ENCODE measurements around the gene ZBTB7B.

The ZBTB7B gene

GRCh38 chr1:155002464-155003226 is at the start of gene ZBTB7B:
ZBTB7B (plus strand) TSS chr1:155002802; CDS start chr1:155014661, 11,859 bp downstream.
- DNase-seq (ENCODE audit: low read depth in 2 of 2) = no peak

- no peak for DNase-seq (ENCODE audit: low read depth in 2 of 2)
These were observed 49.0 kb upstream of the ZBTB7B start for GRCh38 chr1:154953611-154954038.

GRCh38 chr1:154954541-154954940 is 48.1 kb upstream of the ZBTB7B start:
- no peak for DNase-seq (ENCODE audit: low read depth in 2 of 2)

- peak; percentile 74 to 80 for DNase-seq (ENCODE audit: low read depth in 2 of 2)
These were observed 47.4 kb upstream of the ZBTB7B start for GRCh38 chr1:154955039-154955717.

GRCh38 chr1:154955718-154956543 is 46.7 kb upstream of the ZBTB7B start, which contains the start of gene PBXIP1:
PBXIP1 (minus strand) TSS chr1:154956099; CDS start chr1:154953721, 2,378 bp downstream.
- peak; percentile 59 to 60 for DNase-seq (ENCODE audit: low read depth in 2 of 2)

GRCh38 chr1:154956544-154956941 is 46.1 kb upstream of the ZBTB7B start:
- no peak for DNase-seq (ENCODE audit: low read depth in 2 of 2)

GRCh38 chr1:154957091-154957657 is 45.4 kb upstream of the ZBTB7B start:
- no peak for DNase-seq (ENCODE audit: low read depth in 2 of 2)

GRCh38 chr1:154958036-154958435 is 44.6 kb upstream of the ZBTB7B start:
- DNase-seq (ENCODE audit: low read depth in 2 of 2) = no peak

- no peak for DNase-seq (ENCODE audit: low read depth in 2 of 2)
These were observed 43.7 kb upstream of the ZBTB7B start for GRCh38 chr1:154958681-154959425.

- DNase-seq (ENCODE audit: low read depth in 2 of 2) = no peak
These were observed 43.2 kb upstream of the ZBTB7B start for GRCh38 chr1:154959426-154959780.

- no peak for DNase-seq (ENCODE audit: low read depth in 2 of 2)
These were observed 42.0 kb upstream of the ZBTB7B start for GRCh38 chr1:154960446-154961136.

GRCh38 chr1:154961207-154962155 is 41.1 kb upstream of the ZBTB7B start, which contains the start of gene PYGO2:
PYGO2 (minus strand) TSS chr1:154961782; CDS start chr1:154961576, 206 bp downstream.
- DNase-seq (ENCODE audit: low read depth in 2 of 2) = peak; percentile 57 to 65

GRCh38 chr1:154962156-154962749 is 40.3 kb upstream of the ZBTB7B start:
- no peak for DNase-seq (ENCODE audit: low read depth in 2 of 2)

- DNase-seq (ENCODE audit: low read depth in 2 of 2) = no peak
These were observed 39.7 kb upstream of the ZBTB7B start for GRCh38 chr1:154962795-154963330.

GRCh38 chr1:154963643-154964042 is 39.0 kb upstream of the ZBTB7B start:
- no peak for DNase-seq (ENCODE audit: low read depth in 2 of 2)

- DNase-seq (ENCODE audit: low read depth in 2 of 2) = no peak
These were observed 38.2 kb upstream of the ZBTB7B start for GRCh38 chr1:154964359-154964758.

GRCh38 chr1:154966111-154966510 is 36.5 kb upstream of the ZBTB7B start:
- DNase-seq (ENCODE audit: low read depth in 2 of 2) = no peak

GRCh38 chr1:154967331-154967950 is 35.2 kb upstream of the ZBTB7B start:
- DNase-seq (ENCODE audit: low read depth in 2 of 2) = no peak

All from stimulated activated CD8-positive, alpha-beta memory T cell treated with anti-CD3 and anti-CD28 coated beads, Interleukin-2, amount 100 ng/mL, for 1 hour (primary cell).